GM19397 (cell line): ENCODE results near the gene BICRA.
"Not testable (repeated sequence)": the region's sequence is repeated elsewhere in the genome, so short reads cannot be mapped to it uniquely, and the experiment has no call there.

Experiments used
- ATAC-seq: cut with Tn5 transposase; IDR thresholded peaks from one replicate; pipeline ENCODE4 v1.9.1; 2021; ENCODE audit warnings: mild to moderate bottlenecking, moderate library complexity; ENCODE audit not compliant: unreplicated experiment

Gene BICRA

DNA sequence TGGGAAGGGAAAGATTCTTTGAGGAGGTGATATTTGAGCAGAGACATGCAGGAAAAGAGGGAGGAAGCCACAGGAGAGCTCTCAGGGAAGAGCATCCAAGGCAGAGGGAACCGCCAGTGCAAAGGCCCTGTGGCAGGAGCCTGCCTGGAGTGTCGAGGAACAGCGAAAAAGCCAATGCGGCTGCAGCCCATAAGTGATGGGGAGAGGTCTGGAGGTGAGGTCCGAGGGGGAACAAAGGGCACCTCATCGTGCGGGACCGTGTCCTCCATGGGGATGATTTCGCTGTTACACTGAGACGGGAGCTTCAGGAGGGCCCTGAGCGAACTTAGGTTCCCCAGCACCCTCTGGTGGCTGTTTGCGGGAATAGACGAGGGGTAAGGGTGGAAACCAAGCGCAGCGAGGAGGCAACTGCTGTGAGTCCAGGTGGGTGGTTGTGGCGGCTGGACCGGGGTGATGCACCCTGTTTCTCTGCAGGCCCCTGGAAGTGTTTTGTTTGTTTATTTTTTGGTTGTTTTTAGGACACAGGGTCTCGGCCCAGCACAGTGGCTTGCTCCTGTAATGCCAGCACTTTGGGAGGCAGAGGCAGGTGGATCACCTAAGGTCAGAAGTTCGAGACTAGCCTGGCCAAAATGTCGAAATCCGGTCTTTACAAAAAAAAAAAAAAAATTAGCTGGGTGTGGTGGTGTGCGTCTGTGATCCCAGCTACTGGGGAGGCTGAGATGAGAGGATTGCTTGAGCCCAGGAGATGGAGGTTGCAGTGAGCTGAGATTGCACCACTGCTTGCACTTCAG, 98.4 kb downstream of the BICRA start:
- ATAC-seq = no peak

DNA sequence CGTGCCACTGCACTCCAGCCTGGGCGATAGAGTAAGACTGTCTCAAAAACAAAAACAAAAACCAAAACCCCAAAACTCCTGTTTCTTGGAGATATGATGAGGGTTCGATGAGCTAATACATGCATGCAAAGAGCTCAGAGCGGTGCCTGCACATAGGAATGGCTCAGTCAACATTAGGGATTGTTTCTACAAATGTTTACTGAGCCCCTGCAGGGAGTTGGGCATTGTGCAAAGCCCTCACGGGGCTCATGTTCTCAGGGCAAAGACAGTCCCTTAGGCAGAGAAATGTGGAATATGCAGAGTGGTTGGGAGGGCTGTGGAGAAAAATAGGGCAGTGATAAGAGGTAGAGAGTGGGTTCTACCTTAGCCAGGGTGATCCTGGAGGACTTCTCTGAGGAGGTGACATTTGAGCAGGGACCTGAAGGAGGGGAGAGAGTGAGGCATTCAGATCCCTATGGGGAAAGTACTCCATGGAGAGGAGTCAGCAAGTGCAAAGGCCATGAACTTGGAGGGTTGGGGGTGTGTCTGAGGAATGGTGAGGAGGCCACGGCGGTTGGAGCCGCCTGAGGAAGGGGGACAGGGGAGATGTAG, 102.8 kb downstream of the BICRA start:
- no peak for ATAC-seq

DNA sequence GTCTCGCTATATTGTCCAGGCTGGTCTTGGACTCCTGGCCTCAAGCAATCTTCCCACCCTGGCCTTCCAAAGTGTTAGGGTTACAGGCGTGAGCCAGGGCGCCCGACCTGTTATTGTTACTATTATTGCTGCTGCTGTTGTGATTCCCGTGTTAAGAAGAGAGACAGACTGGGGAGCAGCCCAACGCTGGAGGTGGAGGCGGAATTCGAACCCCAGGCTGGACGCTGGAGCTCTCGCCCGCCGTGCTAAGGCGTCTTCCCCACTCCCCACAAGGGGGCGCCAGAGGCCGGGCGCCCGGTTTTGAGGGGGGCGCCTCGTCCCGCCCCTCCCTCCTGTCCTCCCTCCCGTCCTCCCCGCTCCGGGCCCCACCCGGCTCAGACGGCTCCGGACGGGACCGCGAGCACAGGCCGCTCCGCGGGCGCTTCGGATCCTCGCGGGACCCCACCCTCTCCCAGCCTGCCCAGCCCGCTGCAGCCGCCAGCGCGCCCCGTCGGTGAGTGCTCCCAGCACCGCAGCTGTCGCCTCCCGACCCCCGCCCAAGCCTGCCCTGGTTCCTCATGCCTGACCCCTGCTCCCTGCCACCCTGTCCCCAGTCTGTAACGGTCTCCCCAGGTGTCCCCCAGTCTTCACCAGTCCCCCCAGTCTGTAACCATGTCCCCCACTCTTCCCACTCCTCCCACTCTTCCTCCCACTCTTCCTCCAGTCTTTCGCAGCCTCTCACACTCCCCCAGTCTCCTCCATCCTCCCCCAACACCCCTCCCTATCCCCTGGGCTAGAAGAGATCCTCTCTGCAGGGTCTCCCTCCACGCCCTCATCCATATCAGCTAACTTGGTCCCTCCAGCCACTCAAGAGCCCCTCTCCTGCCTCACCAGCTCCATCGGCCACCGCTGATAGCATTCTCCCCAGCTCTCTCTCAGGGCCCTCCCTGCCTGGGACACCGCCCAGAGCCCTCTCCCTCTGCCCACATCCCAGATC, 104.4 kb downstream of the BICRA start, which contains the start of gene EHD2:
Gene EHD2, plus strand, starts transcription at position 377 of the 976 bp plus-strand sequence. CDS start 3,191 bp downstream, outside the sequence.
- no peak for ATAC-seq

DNA sequence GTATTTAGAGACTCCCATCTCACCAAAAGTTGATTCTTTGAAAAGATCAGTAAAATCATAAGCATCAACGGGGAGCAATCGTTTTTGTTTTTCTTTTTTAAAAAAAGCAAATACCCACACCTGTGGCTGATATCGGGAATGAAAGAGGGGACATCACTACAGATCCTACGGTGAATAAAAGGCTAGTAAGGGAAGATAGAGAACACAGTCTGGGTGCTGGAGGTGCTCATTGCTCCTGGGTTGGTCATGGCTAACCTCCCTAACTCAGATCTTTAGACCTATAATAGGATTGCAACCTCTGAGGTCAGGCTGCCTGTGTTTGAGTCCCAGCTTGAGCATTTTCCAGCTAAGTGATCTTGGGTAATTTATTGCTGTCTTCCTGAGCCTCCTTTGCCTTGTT, 105.4 kb downstream of the BICRA start:
- ATAC-seq = no peak

DNA sequence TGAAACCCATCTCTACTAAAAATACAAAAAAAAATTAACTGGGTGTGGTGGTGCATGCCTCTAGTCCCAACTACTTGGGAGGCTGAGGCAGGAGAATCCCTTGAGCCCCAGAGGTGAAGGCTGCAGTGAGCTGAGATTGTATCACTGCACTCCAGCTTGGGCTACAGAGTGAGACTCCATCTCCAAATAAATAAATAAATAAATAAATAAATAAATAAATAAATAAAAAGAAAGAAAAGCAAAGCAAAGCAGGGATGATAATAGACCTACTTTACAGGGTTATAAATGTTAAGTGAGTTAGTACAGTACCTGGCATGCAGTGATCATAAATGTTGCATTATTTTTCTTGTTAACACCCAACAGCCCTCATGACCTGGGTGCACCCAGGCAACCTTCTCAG, 105.9 kb downstream of the BICRA start:
- ATAC-seq = not testable (repeated sequence)

DNA sequence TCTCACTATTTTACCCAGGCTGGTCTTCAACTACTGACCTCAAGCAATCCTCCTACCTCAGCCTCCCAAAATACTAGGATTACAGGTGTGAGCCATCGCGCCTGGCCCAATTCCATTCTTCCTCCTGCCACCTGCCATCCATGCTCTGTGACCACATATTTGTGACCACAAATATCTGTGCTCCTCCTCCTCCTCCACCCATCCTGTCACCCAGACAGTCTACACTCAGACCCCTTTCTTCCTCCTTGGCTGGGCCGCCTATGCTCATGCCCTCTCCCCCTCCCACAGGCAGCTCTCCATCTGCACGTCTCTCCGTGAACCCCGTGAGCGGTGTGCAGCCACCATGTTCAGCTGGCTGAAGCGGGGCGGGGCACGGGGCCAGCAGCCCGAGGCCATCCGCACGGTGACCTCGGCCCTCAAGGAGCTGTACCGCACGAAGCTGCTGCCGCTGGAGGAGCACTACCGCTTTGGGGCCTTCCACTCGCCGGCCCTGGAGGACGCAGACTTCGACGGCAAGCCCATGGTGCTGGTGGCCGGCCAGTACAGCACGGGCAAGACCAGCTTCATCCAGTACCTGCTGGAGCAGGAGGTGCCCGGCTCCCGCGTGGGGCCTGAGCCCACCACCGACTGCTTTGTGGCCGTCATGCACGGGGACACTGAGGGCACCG, 107.5 kb downstream of the BICRA start:
- ATAC-seq = no peak

DNA sequence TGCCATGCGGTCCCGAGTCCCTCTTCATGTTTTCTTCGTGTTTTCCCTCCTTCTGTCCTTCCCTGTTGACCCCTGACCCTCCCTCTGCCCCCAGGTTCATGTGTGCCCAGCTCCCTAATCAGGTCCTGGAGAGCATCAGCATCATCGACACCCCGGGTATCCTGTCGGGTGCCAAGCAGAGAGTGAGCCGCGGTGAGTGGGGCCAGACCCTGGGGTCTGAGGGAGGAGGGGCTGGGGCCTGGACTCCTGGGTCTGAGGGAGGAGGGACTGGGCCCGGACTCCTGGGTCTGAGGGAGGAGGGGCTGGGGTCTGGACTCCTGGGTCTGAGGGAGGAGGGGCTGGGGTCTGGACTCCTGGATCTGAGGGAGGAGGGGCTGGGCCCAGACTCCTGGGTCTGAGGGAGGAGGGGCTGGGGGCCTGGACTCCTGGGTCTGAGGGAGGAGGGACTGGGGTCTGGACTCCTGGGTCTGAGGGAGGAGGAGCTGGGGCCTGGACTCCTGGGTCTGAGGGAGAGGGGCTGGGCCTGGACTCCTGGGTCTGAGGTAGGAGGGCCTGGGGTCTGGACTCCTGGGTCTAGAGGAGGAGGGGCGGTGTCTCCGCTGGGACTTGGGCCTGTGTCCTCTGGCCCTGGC, 109.6 kb downstream of the BICRA start:
- ATAC-seq = not testable (repeated sequence)

DNA sequence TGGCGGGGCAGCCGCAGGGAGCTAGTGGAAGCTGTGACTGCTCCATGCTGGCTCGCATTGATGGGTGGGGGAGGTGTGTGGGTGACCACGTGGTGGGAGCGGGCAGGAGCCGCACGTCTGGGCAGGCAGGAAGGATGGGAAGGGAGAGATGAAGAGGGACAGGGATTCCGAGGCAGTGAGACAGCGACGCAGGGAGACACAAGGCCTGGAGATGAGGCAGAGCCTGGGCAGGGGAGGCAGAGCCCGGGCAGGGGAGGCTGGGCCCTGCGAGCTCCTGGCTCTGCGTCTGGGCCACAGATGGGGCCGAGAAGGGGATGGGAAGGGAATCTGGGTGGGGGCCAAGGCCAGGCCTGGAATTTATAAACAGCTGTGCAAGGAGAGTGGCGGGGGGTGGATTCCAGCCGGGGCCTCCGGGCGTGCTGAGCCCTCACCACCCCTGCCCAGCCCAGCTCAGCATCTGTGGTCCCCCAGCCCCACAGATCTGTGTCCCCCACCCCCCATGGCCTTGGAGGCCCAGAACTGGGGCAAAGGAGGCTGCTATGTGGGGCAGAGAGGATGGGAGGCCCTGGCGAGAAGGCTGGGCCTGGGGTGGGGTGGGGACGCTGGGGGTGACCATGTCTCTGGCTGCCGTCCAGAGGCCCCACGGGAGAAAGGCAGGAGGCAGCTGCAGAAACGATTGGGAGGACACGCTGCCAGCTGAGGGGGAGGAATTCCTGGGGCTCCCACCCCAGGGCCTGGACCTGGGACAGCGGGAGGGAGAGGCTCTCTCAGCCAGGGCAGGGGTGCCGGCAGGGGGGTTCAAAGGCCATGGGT, 110.3 kb downstream of the BICRA start:
- ATAC-seq = no peak

DNA sequence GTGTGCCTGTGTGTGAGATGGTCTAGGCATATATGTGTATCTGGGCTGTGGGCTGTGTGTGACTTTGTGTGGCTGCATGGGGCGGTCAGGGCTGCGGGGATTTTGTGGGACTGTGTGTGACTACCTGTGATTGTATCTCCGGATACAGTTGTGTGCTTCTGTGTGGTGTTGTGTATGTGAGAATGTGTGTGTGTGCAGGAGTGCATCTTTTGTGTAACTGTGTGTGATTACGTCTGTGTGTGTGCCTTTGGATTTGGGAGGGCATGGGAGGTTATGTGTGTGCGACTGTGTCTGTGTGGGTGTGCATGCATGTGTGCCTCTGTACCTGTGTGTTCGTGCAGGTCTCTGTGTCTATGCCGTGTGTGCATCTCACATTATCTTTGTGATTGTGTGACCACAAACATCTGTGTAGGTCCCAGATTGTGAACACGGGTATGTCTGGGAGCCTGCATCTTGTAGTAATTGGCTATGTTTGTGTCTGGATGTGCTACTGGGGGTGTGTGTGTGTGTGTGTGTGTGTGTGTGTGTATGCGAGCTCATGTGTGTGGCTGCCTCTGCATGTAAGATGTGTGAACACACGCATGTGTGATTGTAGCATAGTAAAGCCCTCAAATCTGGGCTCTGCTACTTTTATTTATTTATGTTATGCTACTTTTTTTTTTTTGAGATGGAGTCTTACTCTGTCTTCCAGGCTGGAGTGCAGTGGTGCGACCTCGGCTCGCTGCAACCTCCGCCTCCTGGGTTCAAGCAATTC, 111.9 kb downstream of the BICRA start:
- ATAC-seq = no peak

DNA sequence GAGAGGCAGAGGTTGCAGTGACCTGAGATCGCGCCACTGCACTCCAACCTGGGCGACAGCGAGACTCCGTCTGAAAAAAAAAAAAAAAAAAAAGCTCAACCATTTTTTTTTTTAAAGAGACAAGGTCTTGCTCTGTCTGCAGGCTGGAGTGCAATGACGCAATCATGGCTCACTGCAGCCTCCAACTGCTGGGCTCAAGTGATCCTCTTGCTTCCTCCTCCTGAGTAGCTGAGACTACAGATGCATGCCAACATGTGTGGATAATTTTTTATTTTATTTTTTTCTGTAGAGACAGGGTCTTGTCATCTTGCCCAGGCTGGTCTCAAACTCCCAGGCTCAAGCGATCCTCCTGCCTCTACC, 114.6 kb downstream of the BICRA start:
- ATAC-seq = no peak

DNA sequence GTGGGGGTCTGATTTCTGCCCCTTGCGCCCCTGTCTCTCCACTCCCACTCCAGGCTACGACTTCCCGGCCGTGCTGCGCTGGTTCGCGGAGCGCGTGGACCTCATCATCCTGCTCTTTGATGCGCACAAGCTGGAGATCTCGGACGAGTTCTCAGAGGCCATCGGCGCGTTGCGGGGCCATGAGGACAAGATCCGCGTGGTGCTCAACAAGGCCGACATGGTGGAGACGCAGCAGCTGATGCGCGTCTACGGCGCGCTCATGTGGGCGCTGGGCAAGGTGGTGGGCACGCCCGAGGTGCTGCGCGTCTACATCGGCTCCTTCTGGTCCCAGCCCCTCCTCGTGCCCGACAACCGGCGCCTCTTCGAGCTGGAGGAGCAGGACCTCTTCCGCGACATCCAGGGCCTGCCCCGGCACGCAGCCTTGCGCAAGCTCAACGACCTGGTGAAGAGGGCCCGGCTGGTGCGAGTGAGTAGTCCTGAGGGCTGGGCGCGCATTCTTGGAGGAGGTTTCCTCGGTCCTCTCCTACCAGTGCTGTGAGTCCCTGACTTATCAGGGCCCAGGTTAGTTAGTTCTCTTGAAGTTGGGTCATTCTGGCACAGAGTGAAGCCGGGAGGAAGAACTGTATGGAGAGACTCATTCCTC, 116.9 kb downstream of the BICRA start:
- no peak for ATAC-seq

DNA sequence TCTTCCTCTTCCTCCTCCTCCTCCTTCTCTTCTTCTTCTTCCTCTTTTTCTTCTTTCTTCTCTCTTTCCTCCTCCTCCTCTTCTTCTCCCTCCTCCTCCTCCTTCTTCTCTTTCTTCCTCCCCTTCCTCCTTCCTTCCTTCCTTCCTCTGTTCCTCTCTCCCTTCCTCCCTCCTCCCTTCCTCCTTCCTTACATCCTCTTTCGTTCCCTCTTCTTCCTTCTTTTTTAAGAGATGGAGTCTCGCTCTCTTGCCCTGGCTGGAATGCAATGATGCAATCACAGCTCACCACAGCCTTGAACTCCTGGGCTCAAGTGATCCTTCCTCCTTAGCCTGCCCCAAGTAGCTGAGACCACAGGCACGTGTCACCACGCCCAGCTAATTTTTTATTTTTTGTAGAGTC, 117.5 kb downstream of the BICRA start:
- no peak for ATAC-seq

DNA sequence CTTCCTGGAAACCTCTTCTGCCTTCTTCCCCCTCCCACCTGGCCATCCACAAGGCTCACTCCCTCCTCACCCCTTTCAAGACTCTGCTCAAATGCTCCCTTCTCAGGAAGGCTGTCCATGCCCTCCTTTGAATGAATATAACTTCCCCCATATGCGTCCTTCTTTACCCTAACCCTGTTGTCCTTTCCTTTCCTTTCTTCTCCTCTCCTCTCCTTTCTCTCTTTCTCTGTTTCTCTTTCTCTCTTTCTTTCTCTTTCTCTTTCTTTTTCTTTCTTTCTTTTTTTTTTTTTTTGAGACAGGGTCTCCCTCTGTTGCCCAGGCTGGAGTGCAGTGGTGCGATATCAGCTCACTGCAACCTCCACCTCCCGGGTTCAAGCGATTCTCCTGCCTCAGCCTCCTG, 119.4 kb downstream of the BICRA start:
- ATAC-seq = not testable (repeated sequence)

DNA sequence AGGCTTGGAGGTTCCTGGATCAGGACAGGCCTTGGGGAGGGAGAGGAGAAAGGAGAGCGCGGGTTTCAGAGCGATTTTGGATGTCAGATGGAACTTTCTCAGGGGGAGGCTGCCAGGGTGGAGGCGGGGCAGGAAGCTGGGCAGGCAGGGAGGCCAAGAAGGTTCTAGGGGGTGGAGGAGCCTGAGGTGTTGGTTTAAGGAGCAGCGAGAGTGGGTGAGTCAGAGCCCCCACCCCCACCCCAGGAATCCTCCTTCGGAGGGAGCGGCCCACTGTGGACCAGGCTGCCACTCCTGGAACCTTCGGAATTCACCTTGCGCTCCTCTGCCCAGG, 120.5 kb downstream of the BICRA start:
- ATAC-seq = no peak

DNA sequence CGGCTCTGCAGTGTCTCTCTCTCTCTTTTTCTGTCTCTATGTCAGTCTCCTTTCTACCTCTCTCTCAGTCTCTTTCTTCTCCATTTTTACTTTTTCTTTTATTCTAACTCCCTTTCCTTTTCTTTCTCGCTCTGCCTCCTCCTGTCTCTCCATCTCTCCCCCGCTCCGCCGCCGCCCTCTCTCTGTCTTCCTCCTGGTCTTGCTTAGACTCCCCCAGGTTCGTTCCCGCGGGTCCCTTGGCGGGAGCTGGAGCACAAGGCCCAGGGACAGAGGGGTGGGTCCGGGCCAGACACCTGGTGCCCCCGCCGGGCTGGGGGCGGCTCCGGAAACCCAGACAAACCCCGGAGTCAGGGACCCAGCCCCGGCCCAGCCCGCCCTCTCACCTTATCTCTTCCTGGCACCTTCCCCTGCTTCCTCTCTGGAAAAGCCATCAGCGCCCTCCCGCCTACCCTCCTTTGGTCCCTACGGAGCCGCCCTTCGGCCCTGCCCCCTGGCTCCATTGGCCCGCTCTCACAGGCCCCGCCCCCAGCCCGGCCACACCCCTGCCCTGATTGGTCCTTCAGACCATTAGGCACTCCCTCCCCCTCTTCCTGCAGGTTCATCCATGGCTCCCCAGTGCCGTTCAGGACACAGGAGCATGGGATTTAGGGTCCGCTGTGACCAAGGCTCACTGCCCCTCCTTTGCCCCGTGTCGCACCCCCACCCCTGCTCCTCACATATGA, 121.0 kb downstream of the BICRA start:
- ATAC-seq = no peak

DNA sequence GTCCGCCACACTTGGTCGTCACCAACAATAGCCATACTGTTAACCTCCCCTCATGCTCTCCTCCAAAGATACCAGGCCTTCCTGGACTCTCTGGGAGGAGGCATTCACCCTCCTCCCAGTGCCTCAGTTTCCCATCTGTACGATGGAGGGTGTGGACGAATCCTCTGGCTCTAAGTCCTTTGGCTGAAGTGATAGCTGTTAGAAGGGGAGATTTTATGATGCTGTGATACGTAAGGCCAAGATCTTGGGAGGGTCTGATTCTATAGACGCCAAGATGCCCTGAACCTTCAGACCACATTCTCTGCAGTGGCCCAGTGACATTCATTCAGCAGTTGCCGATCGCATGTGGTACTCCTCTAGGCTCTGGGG, 121.6 kb downstream of the BICRA start:
- ATAC-seq = no peak

DNA sequence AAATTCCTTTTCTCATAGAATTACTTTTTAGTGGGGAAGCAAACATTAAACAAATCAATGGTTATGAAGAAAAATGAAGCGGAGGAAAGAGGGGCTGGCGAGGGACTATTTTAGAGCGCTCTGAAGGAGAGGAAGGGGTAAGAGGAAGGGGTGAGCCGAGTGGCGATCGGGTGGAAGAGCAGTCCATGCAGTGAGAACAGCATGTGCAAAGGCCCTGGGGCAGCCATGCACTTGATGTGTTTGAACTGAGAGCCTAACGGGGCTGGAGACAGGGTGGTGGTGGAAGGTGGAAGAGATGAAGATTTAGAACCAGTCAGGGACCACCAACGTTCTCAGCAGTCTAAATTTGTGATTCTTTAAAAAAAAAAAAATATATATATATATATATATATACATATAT, 122.0 kb downstream of the BICRA start:
- ATAC-seq = no peak

DNA sequence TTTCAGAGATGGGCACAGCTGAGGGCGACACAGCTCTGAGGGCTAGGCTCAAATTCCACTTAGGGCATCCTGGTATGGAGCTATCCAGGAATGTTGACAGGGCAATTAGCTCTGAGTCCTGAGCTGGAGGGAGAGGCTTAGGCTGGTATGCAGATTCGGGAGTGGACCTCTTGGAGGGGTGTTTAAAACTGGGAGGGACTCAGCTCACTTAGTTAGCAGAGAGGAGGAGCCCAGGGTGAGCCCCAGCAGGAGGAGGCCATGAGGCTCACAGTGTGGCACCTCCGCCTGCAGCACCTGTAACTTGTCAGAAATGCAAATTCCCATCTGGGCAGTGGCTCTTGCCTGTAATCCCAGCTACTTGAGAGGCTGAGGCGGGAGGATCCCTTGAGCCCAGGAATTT, 126.2 kb downstream of the BICRA start:
- no peak for ATAC-seq
